Right lung (tissue), 5 donors: ENCODE measurements around the gene EPHA2. TPM values are rescaled to one million over a fixed set of nuclear protein-coding genes. Genes with fewer than 3 reads are reported as not detected.

Experiments used
- DNase-seq, 2 donors: peaks; one replicate each; pipeline ENCODE4 v3.0.0-alpha.2; 2013
- polyA plus RNA-seq, 5 donors: library from polyadenylated mRNA; unstranded; fragments of 120-200 nt; gene quantifications; one replicate each; pipeline versions ENCODE4 v1.2.1 to v1.2.3, GENCODE V29; 2013; ENCODE audit warnings: inconsistent platforms in 1 of 5, low replicate concordance in 1 of 5; ENCODE audit not compliant: insufficient read length in 5 of 5, insufficient read depth in 1 of 5

The EPHA2 gene
- polyA plus RNA-seq, 5 donors = 13.6 to 34.4 (median 22.8) TPM

- no peak for DNase-seq
Observed at GRCh38 chr1:16151196-16151994, 4.5 kb downstream of the EPHA2 start.

GRCh38 chr1:16150508-16150907 lies 5.4 kb downstream of the EPHA2 start:
- no peak for DNase-seq

- no peak for DNase-seq
Observed at GRCh38 chr1:16149702-16150488, 6.0 kb downstream of the EPHA2 start.

- DNase-seq = no peak
Observed at GRCh38 chr1:16149146-16149545, 6.7 kb downstream of the EPHA2 start.

GRCh38 chr1:16148329-16149092 lies 7.4 kb downstream of the EPHA2 start:
- DNase-seq = no peak

GRCh38 chr1:16147156-16147926 lies 8.5 kb downstream of the EPHA2 start:
- no peak for DNase-seq

GRCh38 chr1:16146279-16147155 lies 9.4 kb downstream of the EPHA2 start:
- peak; percentile 80 to 84 for DNase-seq

- peak; percentile 55 to 57 for DNase-seq
Observed at GRCh38 chr1:16145662-16146278, 10.1 kb downstream of the EPHA2 start.

- DNase-seq = peak; percentile 69 to 77
Observed at GRCh38 chr1:16145030-16145661, 10.7 kb downstream of the EPHA2 start.

GRCh38 chr1:16144325-16145029 lies 11.4 kb downstream of the EPHA2 start:
- no peak for DNase-seq

- DNase-seq = peak; percentile 63 to 67
Observed at GRCh38 chr1:16143566-16144324, 12.1 kb downstream of the EPHA2 start.

GRCh38 chr1:16143005-16143565 lies 12.8 kb downstream of the EPHA2 start:
- DNase-seq = no peak

- no peak for DNase-seq
Observed at GRCh38 chr1:16142383-16142995, 13.4 kb downstream of the EPHA2 start.

GRCh38 chr1:16141573-16142336 lies 14.1 kb downstream of the EPHA2 start:
- DNase-seq = no peak

GRCh38 chr1:16140068-16140596 lies 15.7 kb downstream of the EPHA2 start:
- no peak for DNase-seq

GRCh38 chr1:16139473-16139962 lies 16.4 kb downstream of the EPHA2 start:
- DNase-seq = no peak
